Fibroblast of skin of left biceps (primary cell): ENCODE data around the gene VASH1.

Experiments used
- DNase-seq, 2 experiments: peaks; one replicate each; pipeline ENCODE4 v3.0.0-alpha.2; 2013; ENCODE audit warnings: low read depth in 2 of 2

Gene VASH1

DNA sequence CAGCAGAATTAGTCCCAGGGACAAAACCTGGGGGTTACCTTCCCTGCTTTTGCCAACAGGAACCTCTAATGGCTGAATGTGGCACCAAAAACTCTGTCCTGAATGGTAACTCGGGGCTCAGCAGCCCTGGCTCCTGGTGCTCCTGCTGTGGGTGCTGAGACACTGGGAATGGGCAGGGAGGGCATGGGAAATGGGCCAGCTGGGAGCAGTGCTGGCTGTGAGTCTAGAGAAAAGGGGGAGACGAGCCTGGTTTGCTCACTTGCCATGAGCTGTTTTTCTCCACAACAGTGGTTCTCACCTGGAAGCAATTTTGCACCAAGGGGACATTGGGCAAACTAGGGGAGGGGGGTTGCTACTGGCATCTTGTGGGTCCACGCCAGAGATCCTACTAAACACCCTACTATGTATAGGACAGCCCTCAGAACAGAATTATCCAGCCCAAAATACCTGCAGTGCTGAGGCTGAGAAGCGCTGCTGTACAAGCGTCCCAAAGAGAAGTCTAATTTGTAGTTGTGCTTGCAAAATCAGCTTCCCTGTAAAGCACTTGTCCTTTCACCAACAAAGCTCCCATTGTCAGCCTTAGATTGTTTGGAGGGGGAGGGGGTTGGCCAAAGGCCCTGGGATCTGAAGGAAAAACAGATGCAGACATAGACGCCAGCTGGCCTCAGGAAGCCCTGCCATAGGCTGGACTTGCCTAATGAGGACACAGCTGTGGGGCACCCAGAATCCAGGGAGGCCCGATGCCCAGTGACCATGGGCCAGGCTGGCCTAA, 68.6 kb downstream of the VASH1 start:
- no peak for DNase-seq

DNA sequence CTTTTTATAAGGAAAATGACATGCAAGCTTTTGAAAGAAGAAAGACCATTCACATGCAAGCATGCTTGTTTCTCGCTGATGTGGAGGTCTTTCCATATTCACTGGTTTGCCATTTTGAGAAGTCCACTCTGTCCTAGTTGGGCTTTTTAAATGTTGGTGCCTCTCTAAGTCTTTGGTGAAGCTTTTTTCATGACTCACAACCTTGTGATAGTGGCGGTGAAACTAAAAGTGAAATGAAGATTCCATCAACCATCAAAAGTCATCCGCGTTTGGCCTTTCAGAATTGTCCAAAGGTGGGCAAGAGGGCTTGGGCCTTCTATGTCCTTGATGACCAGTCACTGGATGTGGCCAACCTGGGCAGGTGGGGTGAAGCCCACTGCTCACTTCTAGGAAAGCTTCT, 69.3 kb downstream of the VASH1 start:
- DNase-seq = no peak

DNA sequence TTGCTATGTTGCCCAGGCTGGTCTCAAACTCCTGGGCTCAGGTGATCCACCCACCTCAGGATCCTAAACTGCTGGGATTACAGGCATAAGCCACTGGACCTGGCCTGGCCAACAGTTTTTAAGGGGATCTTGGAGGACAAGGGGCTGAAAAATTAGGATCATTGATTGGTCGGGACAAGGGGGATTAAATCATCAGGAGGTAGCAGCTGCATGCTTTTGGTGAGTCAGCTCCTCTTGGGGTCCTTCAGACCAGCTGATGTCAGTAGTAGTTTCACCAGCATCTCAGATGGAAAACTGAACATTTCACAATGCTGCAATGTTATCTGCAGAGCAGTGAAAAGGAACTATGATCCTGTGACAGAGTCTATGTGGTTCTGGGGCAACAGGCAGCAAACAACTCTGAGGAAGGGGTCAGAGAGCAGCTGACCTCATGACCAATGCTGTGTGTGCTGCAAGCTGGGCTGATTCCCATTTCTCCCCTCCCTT, 71.3 kb downstream of the VASH1 start:
- no peak for DNase-seq
